GM12878 (cell line): ENCODE measurements around the gene ISCA2. TPM values are rescaled to one million over a fixed set of nuclear protein-coding genes. Genes with fewer than 3 reads are reported as not detected.

Experiments used
- ATAC-seq: fragments of 200-7000 bp; cut with Tn5 transposase; 3 replicates; pipeline ENCODE4 v1.9.1; 2020; ENCODE audit warnings: mild to moderate bottlenecking, moderate library complexity
- BruUV-seq: library from RNA; stranded (reverse); fragments of 400-500 nt; replicated peaks from 2 replicates; lab custom pipeline; 2021; lab: Mats Ljungman, UMichigan
- CTCF ChIA-PET: fragments of 300-600 bp; sonication (Branson Sonifier 250); formaldehyde crosslinking; extraction: SDS; loops from one replicate; lab custom pipeline; 2021; ENCODE audit warnings: inconsistent platforms; lab: Yijun Ruan, JAX
- POLR2A ChIA-PET: fragments of 350-600 bp; formaldehyde crosslinking; extraction: SDS; loops from one replicate; lab custom pipeline; 2021; ENCODE audit warnings: inconsistent platforms; lab: Charles Lee
- RAD21 ChIA-PET: fragments of 300-600 bp; sonication (Branson Sonifier 250); formaldehyde crosslinking; loops from one replicate; lab custom pipeline; 2023; ENCODE audit warnings: antibody characterized with exemption; ENCODE audit not compliant: unreplicated experiment; lab: Charles Lee
- SMC1A ChIA-PET: fragments of 300-600 bp; sonication (Branson Sonifier 250); formaldehyde crosslinking; loops from one replicate; lab custom pipeline; 2023; ENCODE audit not compliant: unreplicated experiment, uncharacterized antibody; lab: Charles Lee
- DNase-seq: peaks from one replicate; pipeline ENCODE4 v3.0.0-alpha.2; 2011; ENCODE audit warnings: low read depth, low spot score
- FAIRE-seq: peaks from 3 replicates; lab custom pipeline; 2011; peaks lifted over from hg19 to GRCh38; lab: Jason Lieb, UNC
- H2AFZ ChIP-seq: 2 replicates; pipeline ENCODE4 v1.6.0; 2011; ENCODE audit warnings: low read depth, low read length, control low read depth; ENCODE audit not compliant: control insufficient read depth
- H3K27ac ChIP-seq: 2 replicates; pipeline ENCODE4 v1.5.1; 2011; ENCODE audit warnings: control low read depth; ENCODE audit not compliant: control insufficient read depth, insufficient read depth
- H3K27me3 ChIP-seq, 2 experiments: replicated peaks in 1 of 2; 2 replicates each; pipeline versions ENCODE4 v1.6.0 to v1.6.1; 2011; ENCODE audit warnings: low read length in 1 of 2; ENCODE audit not compliant: control insufficient read depth in 2 of 2, insufficient read depth in 2 of 2
- H3K36me3 ChIP-seq, 2 experiments: 2 replicates each; pipeline ENCODE4 v1.5.1; 2011; ENCODE audit warnings: low read length in 1 of 2; ENCODE audit not compliant: control insufficient read depth in 2 of 2, insufficient read depth in 2 of 2
- H3K4me1 ChIP-seq: 2 replicates; pipeline ENCODE4 v1.6.1; 2011; ENCODE audit warnings: mild to moderate bottlenecking, low read length, moderate library complexity, mixed read lengths; ENCODE audit not compliant: control insufficient read depth, insufficient read depth
- H3K4me2 ChIP-seq: 2 replicates; pipeline ENCODE4 v1.6.0; 2011; ENCODE audit warnings: control low read depth; ENCODE audit not compliant: control insufficient read depth, insufficient read depth
- H3K4me3 ChIP-seq: fragments of 200-600 bp; sonication (generic); 2 replicates; pipeline ENCODE4 v1.5.1; 2016
- H3K79me2 ChIP-seq: 2 replicates; pipeline ENCODE4 v1.6.0; 2011; ENCODE audit warnings: low read length; ENCODE audit not compliant: control insufficient read depth, insufficient read depth
- H3K9ac ChIP-seq: 2 replicates; pipeline ENCODE4 v1.8.0; 2011; ENCODE audit warnings: low read length, control low read depth, mixed read lengths; ENCODE audit not compliant: control insufficient read depth, insufficient read depth
- H3K9me3 ChIP-seq: replicated peaks from 3 replicates; pipeline ENCODE4 v1.5.1; 2011; ENCODE audit warnings: mild to moderate bottlenecking, low read length; ENCODE audit not compliant: control insufficient read depth, insufficient read depth
- H4K20me1 ChIP-seq: 2 replicates; pipeline ENCODE4 v1.6.0; 2011; ENCODE audit not compliant: control insufficient read depth, insufficient read depth
- BCL11A ChIP-seq: IDR thresholded peaks from 2 replicates; pipeline ENCODE4 v1.6.1; 2011; ENCODE audit warnings: low read depth, low read length
- BCL3 ChIP-seq: IDR thresholded peaks from 2 replicates; pipeline ENCODE4 v1.6.1; 2011; ENCODE audit warnings: borderline replicate concordance, low read depth, mild to moderate bottlenecking, moderate library complexity, low read length; ENCODE audit not compliant: insufficient read depth, poor library complexity, severe bottlenecking
- CHD1 ChIP-seq: IDR thresholded peaks from 2 replicates; pipeline ENCODE4 v1.6.1; 2012; ENCODE audit warnings: low read depth, low read length, improper control_type of control experiment
- CHD2 ChIP-seq: IDR thresholded peaks from 2 replicates; pipeline ENCODE4 v1.6.1; 2011; ENCODE audit warnings: low read depth, low read length, improper control_type of control experiment, borderline replicate concordance
- CREB1 ChIP-seq: IDR thresholded peaks from 2 replicates; pipeline ENCODE4 v1.6.1; 2012; ENCODE audit warnings: low read depth, mild to moderate bottlenecking, inconsistent platforms
- NFIC ChIP-seq: IDR thresholded peaks from 2 replicates; pipeline ENCODE4 v1.6.1; 2012; ENCODE audit warnings: low read depth, mild to moderate bottlenecking, inconsistent platforms, low read length, moderate library complexity
- PML ChIP-seq: IDR thresholded peaks from 2 replicates; pipeline ENCODE4 v1.6.1; 2012; ENCODE audit warnings: low read length, inconsistent platforms
- POLR2AphosphoS2 ChIP-seq: IDR thresholded peaks from 2 replicates; pipeline ENCODE4 v1.6.1; 2011; ENCODE audit warnings: low read depth, mild to moderate bottlenecking, low read length, improper control_type of control experiment, moderate library complexity
- POU2F2 ChIP-seq: IDR thresholded peaks from 3 replicates; pipeline ENCODE4 v1.6.1; 2011; ENCODE audit warnings: low read depth, mild to moderate bottlenecking, low read length, borderline replicate concordance
- RELA ChIP-seq: fragments of 450-650 bp; IDR thresholded peaks from 2 replicates; pipeline ENCODE4 v1.8.0; 2014; ENCODE audit warnings: borderline replicate concordance; ENCODE audit not compliant: partially characterized antibody
- SREBF1 ChIP-seq: IDR thresholded peaks from 2 replicates; pipeline ENCODE4 v1.6.1; 2012; ENCODE audit warnings: mild to moderate bottlenecking, low read length
- SREBF2 ChIP-seq: IDR thresholded peaks from 2 replicates; pipeline ENCODE4 v1.6.1; 2012; ENCODE audit warnings: mild to moderate bottlenecking, low read length
- TBL1XR1 ChIP-seq: IDR thresholded peaks from 2 replicates; pipeline ENCODE4 v1.6.1; 2012; ENCODE audit warnings: low read depth, low read length, improper control_type of control experiment
- USF2 ChIP-seq: IDR thresholded peaks from 2 replicates; pipeline ENCODE4 v1.6.1; 2011; ENCODE audit warnings: low read depth, low read length, improper control_type of control experiment, borderline replicate concordance
- WRNIP1 ChIP-seq: IDR thresholded peaks from 2 replicates; pipeline ENCODE4 v1.6.1; 2011; ENCODE audit warnings: low read depth, low read length, improper control_type of control experiment, borderline replicate concordance
- ZNF24 ChIP-seq: fragments of 450-650 bp; IDR thresholded peaks from 2 replicates; pipeline ENCODE4 v1.6.1; 2017; ENCODE audit warnings: antibody characterized with exemption, mild to moderate bottlenecking
- ZNF274 ChIP-seq: IDR thresholded peaks from one replicate; pipeline ENCODE4 v1.8.0; 2011; ENCODE audit not compliant: insufficient read length, insufficient read depth
- WGBS: methylation state at CpG from one replicate; pipeline ENCODE4 v1.1.6; 2016; ENCODE audit warnings: low lambda C conversion rate; ENCODE audit not compliant: insufficient replicate concordance, insufficient coverage; ENCODE audit errors: missing lambda C conversion rate; 5-methylcytosine and 5-hydroxymethylcytosine counted together
- in situ Hi-C: fragments of 300-500 bp; cut with MboI; formaldehyde crosslinking; loops from 9 replicates; pipeline ENCODE4 v1.14.3; 2018; ENCODE audit warnings: mixed read lengths
- intact Hi-C: fragments of 100-400 bp; cut with micrococcal nuclease; formaldehyde crosslinking; loops from one replicate; pipeline ENCODE4 v1.14.2; 2022; ENCODE audit not compliant: unreplicated experiment
- polyA plus RNA-seq, 11 experiments: library from polyadenylated mRNA; depleted of rRNA in 4 of 11; unstranded in 6 of 11; stranded (reverse) in 5 of 11; fragments of >200 nt; fragmentation: Nextera tagmentation in 4 of 11; fragmentation: Illumina TruSeq in 1 of 11; extraction: Ambion mirVana in 4 of 11; extraction: Trizol in 1 of 11; gene quantifications; 1 replicate in 1 of 11; 2 replicates in 10 of 11; pipeline versions ENCODE4 v1.2.1 to v1.2.3, GENCODE V29; 2011 to 2016; ENCODE audit warnings: inconsistent platforms in 2 of 11, missing spikeins in 2 of 11, low read depth in 1 of 11
- total RNA-seq, 4 experiments: library from RNA; depleted of rRNA in 3 of 4; stranded (reverse); fragments of >200 nt in 3 of 4; fragmentation: Illumina TruSeq in 1 of 4; extraction: Trizol in 1 of 4; gene quantifications; 2 replicates each; pipeline versions ENCODE4 v1.2.1 to v1.2.3, GENCODE V29; 2013 to 2021

Gene ISCA2
- total and polyA plus RNA-seq, 10 of the 15 experiments (the other 5 are each of a cell fraction or from before 2014, with no cell fraction given) = 7.5 to 116 (median 32.5) TPM

DNA sequence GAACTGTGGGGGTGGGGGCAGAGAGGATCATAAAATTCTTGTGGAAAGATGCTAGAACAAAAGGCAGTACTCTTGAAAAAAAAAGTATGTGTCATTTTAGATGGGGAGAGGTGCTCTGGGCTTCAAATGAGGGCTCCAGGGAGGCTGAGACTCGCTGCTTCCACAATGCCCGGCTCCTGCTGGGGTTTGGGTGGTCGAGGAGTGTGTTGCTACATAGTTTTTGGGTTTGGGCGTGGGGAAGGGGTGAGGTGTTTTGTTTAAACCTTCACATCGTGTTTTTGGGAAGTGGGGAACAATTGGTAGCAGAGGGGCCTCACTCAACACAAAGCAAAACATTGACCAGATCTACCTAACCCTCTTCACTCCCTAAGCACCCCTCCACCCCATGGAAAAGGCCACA lies 8.1 kb downstream of the ISCA2 start:
- Histone ChIP-seq H3K27me3 (no peaks in the 10 kb centered on the region; a peak in 1 of 4 replicates), H4K20me1 (no peaks in the 10 kb centered on the region), H3K9ac (no peak overlapping the region), H3K79me2 (no peaks in the 10 kb centered on the region), H2AFZ (no peak overlapping the region), H3K4me1 (no peaks in the 10 kb centered on the region), H3K9me3 (no peaks in the 10 kb centered on the region), H3K36me3 (no peaks in the 10 kb centered on the region), H3K27ac (no peak overlapping the region), H3K4me3 (no peak overlapping the region), H3K4me2 (no peak overlapping the region)
- WGBS = 52% methylated on average over 5 of the region's 5 CpGs
- ChIA-PET POLR2A (no interaction called here), SMC1A (interaction anchor here (0.9 kb wide), 1 partner anchor 19 kb away, joined by 3 read pairs; no protein-coding TSS in a partner anchor), RAD21 (interaction anchor here (0.6 kb wide), 1 partner anchor 388 kb away, joined by 4 read pairs; no protein-coding TSS in a partner anchor), CTCF (interaction anchor here (0.8 to 1.2 kb wide), 6 partner anchors 8 to 303 kb away, joined by 3 to 6 read pairs (median 4); partner anchors contain the start of genes ISCA2 and NPC2)
- in situ Hi-C loops (no loop called here), intact Hi-C loops (no loop called here)
- DNase-seq = no peak
- FAIRE-seq = no peak
- ATAC-seq = no peak
- no TSS peak for BruUV-seq
- TF ChIP-seq ZNF274 (no peak), WRNIP1 (no peak), ZNF24 (no peak), BCL11A (no peak), CHD2 (no peak), POLR2AphosphoS2 (no peak), POU2F2 (no peak), SREBF1 (no peak), USF2 (no peak), BCL3 (no peak), TBL1XR1 (no peak), PML (no peak), SREBF2 (no peak), NFIC (no peak), CREB1 (no peak), CHD1 (no peak), RELA (no peak)
